HEK293 (cell line): ENCODE data around the gene PDZRN3.

Source experiments
- CTCF ChIA-PET: fragments of 350-600 bp; formaldehyde crosslinking; extraction: SDS; loops from one replicate; lab custom pipeline; 2021; ENCODE audit warnings: antibody characterized with exemption; lab: Yijun Ruan, JAX
- POLR2A ChIA-PET: fragments of 300-600 bp; formaldehyde crosslinking; extraction: SDS; loops from one replicate; lab custom pipeline; 2020; ENCODE audit warnings: antibody characterized with exemption, inconsistent platforms; lab: Yijun Ruan, JAX
- H3K27ac ChIP-seq: fragments of 200-500 bp; sonication (Bioruptor generic); 2 replicates; pipeline ENCODE4 v1.5.1; 2014; ENCODE audit warnings: low read depth, low read length, control low read depth, inconsistent platforms; ENCODE audit errors: extremely low read depth
- H3K36me3 ChIP-seq, 2 experiments: fragments of 200-500 bp in 1 of 2; sonication (Bioruptor generic) in 1 of 2; 1 replicate in 1 of 2; 2 replicates in 1 of 2; pipeline ENCODE4 v1.5.1; 2014 to 2017; ENCODE audit warnings: inconsistent platforms in 2 of 2, low read length in 2 of 2; ENCODE audit not compliant: control insufficient read depth in 2 of 2, insufficient read depth in 1 of 2
- H3K4me1 ChIP-seq: fragments of 200-500 bp; sonication (Bioruptor generic); 2 replicates; pipeline ENCODE4 v1.5.1; 2014; ENCODE audit warnings: mild to moderate bottlenecking, low read length, inconsistent platforms; ENCODE audit not compliant: control insufficient read depth, insufficient read depth
- H3K4me3 ChIP-seq: 2 replicates; pipeline ENCODE4 v1.5.1; 2011; ENCODE audit warnings: low read depth, mild to moderate bottlenecking, control low read depth, low read length, moderate library complexity
- H3K9me3 ChIP-seq: fragments of 200-500 bp; sonication (Bioruptor generic); 2 replicates; pipeline ENCODE4 v1.5.1; 2014; ENCODE audit warnings: low read depth, low read length, inconsistent platforms; ENCODE audit not compliant: control insufficient read depth, insufficient read depth
- HIC1 ChIP-seq: fragments of 450-650 bp; formaldehyde crosslinking; IDR thresholded peaks from 2 replicates; pipeline ENCODE4 v1.5.1; 2016; ENCODE audit warnings: missing biosample characterization, missing genetic modification characterization
- KLF16 ChIP-seq: fragments of 450-650 bp; formaldehyde crosslinking; IDR thresholded peaks from 2 replicates; pipeline ENCODE4 v1.5.1; 2017; ENCODE audit warnings: missing biosample characterization, missing genetic modification characterization
- KLF7 ChIP-seq: fragments of 450-650 bp; formaldehyde crosslinking; IDR thresholded peaks from 2 replicates; pipeline ENCODE4 v1.5.1; 2016; ENCODE audit warnings: missing biosample characterization, missing genetic modification characterization, borderline replicate concordance
- PRDM10 ChIP-seq: fragments of 450-650 bp; formaldehyde crosslinking; IDR thresholded peaks from 2 replicates; pipeline ENCODE4 v1.5.1; 2016; ENCODE audit warnings: missing biosample characterization, missing genetic modification characterization
- PRDM2 ChIP-seq: fragments of 450-650 bp; formaldehyde crosslinking; IDR thresholded peaks from 2 replicates; pipeline ENCODE4 v1.5.1; 2016; ENCODE audit warnings: missing biosample characterization, missing genetic modification characterization, borderline replicate concordance
- REPIN1 ChIP-seq: fragments of 450-650 bp; formaldehyde crosslinking; IDR thresholded peaks from 2 replicates; pipeline ENCODE4 v1.5.1; 2017; ENCODE audit warnings: missing biosample characterization, missing genetic modification characterization, low read depth
- SCRT1 ChIP-seq: fragments of 450-650 bp; formaldehyde crosslinking; IDR thresholded peaks from 2 replicates; pipeline ENCODE4 v1.5.1; 2016; ENCODE audit warnings: missing biosample characterization, missing genetic modification characterization, borderline replicate concordance
- TCF7L2 ChIP-seq: IDR thresholded peaks from 2 replicates; pipeline ENCODE4 v1.6.1; 2011; ENCODE audit warnings: low read depth, mild to moderate bottlenecking, inconsistent platforms, low read length, moderate library complexity, borderline replicate concordance
- ZNF112 ChIP-seq: fragments of 450-650 bp; formaldehyde crosslinking; IDR thresholded peaks from 2 replicates; pipeline ENCODE4 v1.5.0; 2017; ENCODE audit warnings: missing biosample characterization, missing genetic modification characterization
- ZNF221 ChIP-seq: fragments of 450-650 bp; formaldehyde crosslinking; IDR thresholded peaks from 2 replicates; pipeline ENCODE4 v1.5.1; 2017; ENCODE audit warnings: missing biosample characterization, missing genetic modification characterization, borderline replicate concordance
- ZNF248 ChIP-seq: fragments of 450-650 bp; formaldehyde crosslinking; IDR thresholded peaks from 2 replicates; pipeline ENCODE4 v1.5.1; 2017; ENCODE audit warnings: missing biosample characterization, missing genetic modification characterization
- ZNF510 ChIP-seq: fragments of 450-650 bp; formaldehyde crosslinking; IDR thresholded peaks from 2 replicates; pipeline ENCODE4 v1.5.1; 2018; ENCODE audit warnings: mild to moderate bottlenecking, missing genetic modification characterization, missing biosample characterization; ENCODE audit not compliant: insufficient replicate concordance
- ZNF529 ChIP-seq: fragments of 450-650 bp; formaldehyde crosslinking; IDR thresholded peaks from 2 replicates; pipeline ENCODE4 v1.5.1; 2017; ENCODE audit warnings: missing genetic modification characterization, missing biosample characterization; ENCODE audit not compliant: insufficient replicate concordance
- ZNF571 ChIP-seq: fragments of 450-650 bp; formaldehyde crosslinking; IDR thresholded peaks from 2 replicates; pipeline ENCODE4 v1.5.0; 2017; ENCODE audit warnings: missing biosample characterization, missing genetic modification characterization
- ZNF830 ChIP-seq: fragments of 450-650 bp; IDR thresholded peaks from 2 replicates; pipeline ENCODE4 v1.5.0; 2018; ENCODE audit warnings: missing biosample characterization, missing genetic modification characterization, low read depth, mild to moderate bottlenecking, moderate library complexity
- TF ChIP-seq, protein P1 (sequence below): fragments of 450-650 bp; formaldehyde crosslinking; IDR thresholded peaks from 2 replicates; pipeline ENCODE4; 2016; ENCODE audit warnings: missing biosample characterization, missing genetic modification characterization
- TF ChIP-seq, protein P2 (sequence below): fragments of 450-650 bp; formaldehyde crosslinking; optimal IDR thresholded peaks from 2 replicates; pipeline ENCODE3; 2016; ENCODE audit warnings: missing biosample characterization, mild to moderate bottlenecking, missing genetic modification characterization

The PDZRN3 gene

GRCh38 chr3:73604451-73604850 is 20.3 kb downstream of the PDZRN3 start:
- ChIA-PET POLR2A (no interaction called here), CTCF (no interaction called here)
- H3K27ac ChIP-seq = no peak overlapping the region
- H3K9me3 ChIP-seq = no peaks in the 10 kb centered on the region
- H3K36me3 ChIP-seq = peaks cover 0 to 24% of the 10 kb centered on the region in 2 experiments; a peak in 1 of 3 replicates
- H3K4me3 ChIP-seq = no peak overlapping the region
- TF ChIP-seq PRDM10 (tag by site-specific recombination) = peak; percentile 66
- TF ChIP-seq ZNF510 (tag by site-specific recombination) = no peak
- TF ChIP-seq KLF16 = no peak
- no peak for TF ChIP-seq REPIN1
- TF ChIP-seq, protein P1, sequence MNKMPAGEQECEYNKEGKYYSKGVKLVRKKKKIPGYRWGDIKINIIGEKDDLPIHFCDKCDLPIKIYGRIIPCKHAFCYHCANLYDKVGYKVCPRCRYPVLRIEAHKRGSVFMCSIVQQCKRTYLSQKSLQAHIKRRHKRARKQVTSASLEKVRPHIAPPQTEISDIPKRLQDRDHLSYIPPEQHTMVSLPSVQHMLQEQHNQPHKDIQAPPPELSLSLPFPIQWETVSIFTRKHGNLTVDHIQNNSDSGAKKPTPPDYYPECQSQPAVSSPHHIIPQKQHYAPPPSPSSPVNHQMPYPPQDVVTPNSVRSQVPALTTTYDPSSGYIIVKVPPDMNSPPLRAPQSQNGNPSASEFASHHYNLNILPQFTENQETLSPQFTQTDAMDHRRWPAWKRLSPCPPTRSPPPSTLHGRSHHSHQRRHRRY (tag by site-specific recombination) = no peak
- no peak for TF ChIP-seq KLF7
- TF ChIP-seq, all 188 proteins: peak for 1
- no peaks in the 10 kb centered on the region for H3K4me1 ChIP-seq

DNA sequence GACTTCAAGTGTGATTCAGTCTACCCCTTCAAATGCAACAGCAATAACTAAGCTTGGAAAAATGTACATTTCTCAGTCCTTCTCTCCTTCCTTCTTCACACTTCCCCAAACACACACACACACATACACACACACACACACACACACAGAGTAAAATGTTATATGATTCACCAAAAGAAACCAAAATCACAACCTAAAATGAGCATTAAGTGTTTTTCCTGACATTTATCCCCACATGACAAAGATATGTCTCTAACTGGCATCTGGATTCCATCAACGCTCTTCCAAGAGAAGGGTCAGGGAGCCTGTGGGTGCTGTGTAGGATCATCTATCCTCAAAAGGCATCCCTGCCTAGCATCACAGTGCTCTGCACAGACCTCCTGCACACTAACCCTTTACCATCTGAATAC is 21.0 kb downstream of the PDZRN3 start:
- ChIA-PET POLR2A (no interaction called here), CTCF (interaction anchor here (0.6 kb wide), 1 partner anchor 15 kb away, joined by 3 read pairs; no protein-coding TSS in a partner anchor)
- H3K4me3 ChIP-seq = no peak overlapping the region
- H3K27ac ChIP-seq = no peak overlapping the region
- no peak for TF ChIP-seq ZNF221 (tag by site-specific recombination)
- TF ChIP-seq, protein P2, sequence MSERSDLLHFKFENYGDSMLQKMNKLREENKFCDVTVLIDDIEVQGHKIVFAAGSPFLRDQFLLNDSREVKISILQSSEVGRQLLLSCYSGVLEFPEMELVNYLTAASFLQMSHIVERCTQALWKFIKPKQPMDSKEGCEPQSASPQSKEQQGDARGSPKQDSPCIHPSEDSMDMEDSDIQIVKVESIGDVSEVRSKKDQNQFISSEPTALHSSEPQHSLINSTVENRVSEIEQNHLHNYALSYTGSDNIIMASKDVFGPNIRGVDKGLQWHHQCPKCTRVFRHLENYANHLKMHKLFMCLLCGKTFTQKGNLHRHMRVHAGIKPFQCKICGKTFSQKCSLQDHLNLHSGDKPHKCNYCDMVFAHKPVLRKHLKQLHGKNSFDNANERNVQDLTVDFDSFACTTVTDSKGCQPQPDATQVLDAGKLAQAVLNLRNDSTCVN (tag by site-specific recombination) = no peak
- TF ChIP-seq HIC1 (tag by site-specific recombination) = no peak
- TF ChIP-seq ZNF529 = no peak
- no peak for TF ChIP-seq ZNF571 (tag by site-specific recombination)
- peaks cover 0 to 29% of the 10 kb centered on the region in 2 experiments; a peak in 1 of 3 replicates for H3K36me3 ChIP-seq
- no peaks in the 10 kb centered on the region for H3K4me1 ChIP-seq
- H3K9me3 ChIP-seq = no peaks in the 10 kb centered on the region

DNA sequence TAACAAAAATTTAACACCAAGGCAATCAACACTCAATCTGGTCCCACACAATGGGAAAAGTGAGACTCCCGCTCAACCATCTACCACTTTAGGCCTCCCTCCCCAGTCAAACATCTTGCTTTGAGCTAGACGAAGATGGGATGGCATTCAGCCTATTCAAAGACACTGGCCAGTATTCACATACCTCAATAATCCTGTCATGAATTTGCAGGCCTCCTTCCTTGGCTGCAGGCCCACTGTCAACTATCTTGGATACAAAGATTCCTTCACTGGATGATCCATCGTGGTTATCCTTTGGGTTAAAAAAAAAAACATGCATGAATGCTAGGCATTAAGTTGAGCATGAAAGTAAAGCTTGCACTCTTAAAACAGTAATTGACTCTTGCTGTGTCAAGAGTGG is 22.6 kb downstream of the PDZRN3 start:
- Histone ChIP-seq H3K4me3 (no peak overlapping the region), H3K9me3 (no peaks in the 10 kb centered on the region), H3K36me3 (peaks cover 0 to 29% of the 10 kb centered on the region in 2 experiments; a peak in 1 of 3 replicates), H3K27ac (no peak overlapping the region), H3K4me1 (no peaks in the 10 kb centered on the region)
- POLR2A ChIA-PET = no interaction called here
- CTCF ChIA-PET = interaction anchor here (0.7 kb wide), 1 partner anchor 398 kb away, joined by 3 read pairs; no protein-coding TSS in a partner anchor
- TF ChIP-seq SCRT1 (tag by site-specific recombination) (no peak), PRDM2 (tag by site-specific recombination) (no peak), TCF7L2 (no peak), ZNF248 (tag by site-specific recombination) (no peak), ZNF830 (no peak), ZNF112 (tag by site-specific recombination) (no peak)
